ENCODE measurements around the gene STARD9. TPM values are rescaled to one million over a fixed set of nuclear protein-coding genes. Genes with fewer than 3 reads are reported as not detected.

STARD9 gene
- total and polyA plus RNA-seq, 2 of the 4 experiments (the other 2 are of a cell fraction) = 2.0 to 3.2 TPM

DNA sequence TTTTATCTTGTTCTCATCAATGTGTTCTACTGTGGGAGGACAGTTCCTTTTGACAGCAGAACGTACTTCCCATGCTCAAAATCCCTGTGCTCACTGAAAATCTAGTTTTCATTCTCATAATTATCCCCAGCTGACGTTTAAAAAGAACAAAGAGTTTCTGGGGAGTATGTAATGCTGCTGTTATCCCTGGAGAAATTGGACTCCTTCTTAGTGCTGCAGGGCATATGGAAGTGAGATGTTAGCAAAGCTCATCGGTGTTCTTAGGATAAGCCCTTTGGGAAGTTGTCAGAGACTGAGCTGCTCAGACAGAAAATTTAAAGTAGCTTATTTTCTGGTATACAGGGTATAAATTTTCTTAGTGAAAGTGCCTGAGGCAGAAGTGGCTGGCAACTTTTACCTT is 95.0 kb downstream of the STARD9 start:
- no TSS peak for BruUV-seq (replicated peaks)
- CTCF ChIA-PET = no interaction called here
- in situ Hi-C loops (cut with MboI; ENCODE audit: low sequenced_read_pairs) = no loop called here

More for the DNA sequence above, 95.0 kb downstream of the STARD9 start:
- no peaks in the 10 kb centered on the region for H3K9me3 ChIP-seq (ENCODE audit: control insufficient read depth, insufficient read depth, low read length)
- no peaks in the 10 kb centered on the region for H3K79me1 ChIP-seq (ENCODE audit: low read depth in 1 of 2, low read length in 2 of 2)
- H2AK9ac ChIP-seq (replicated peaks; ENCODE audit: low read depth, low read length, poor library complexity) = no peak overlapping the region
- no peak overlapping the region for H3K23ac ChIP-seq (ENCODE audit: low read depth, low read length)
- dilution Hi-C loops (cut with HindIII; ENCODE audit: low sequenced_read_pairs, unreplicated experiment) = no loop called here
- H3K4ac ChIP-seq (ENCODE audit: low read depth, low read length) = no peak overlapping the region
- ATAC-seq (ENCODE audit: low read depth) (no peak), DNase-seq (no peak)
- no peaks in the 10 kb centered on the region for H3K27me3 ChIP-seq (ENCODE audit: control insufficient read depth, insufficient read depth, low read length)
- POLR2A ChIA-PET (ENCODE audit: unreplicated experiment) = no interaction called here
- no peak overlapping the region for H3K4me2 ChIP-seq (ENCODE audit: low read depth, low read length)
- H2AK5ac ChIP-seq (ENCODE audit: low read depth, low read length) = no peak overlapping the region
- H3K18ac ChIP-seq (ENCODE audit: low read depth, low read length) = peak overlapping the region; percentile 47; the same call in 1 of the 2 replicates
- H2AFZ ChIP-seq (replicated peaks; ENCODE audit: low read length, poor library complexity) = no peak overlapping the region
- no peak overlapping the region for H3K56ac ChIP-seq (ENCODE audit: extremely low read depth, insufficient read depth, low read length)
- H3K4me1 ChIP-seq (ENCODE audit: control insufficient read depth, insufficient read depth, low read length) = peaks cover 2% of the 10 kb centered on the region; the same call in 1 of the 2 replicates
- peaks cover 17% of the 10 kb centered on the region for H3K36me3 ChIP-seq (ENCODE audit: control insufficient read depth, insufficient read depth, low read length)
- no peak overlapping the region for H3K27ac ChIP-seq (ENCODE audit: insufficient read depth, low read length)
- H4K8ac ChIP-seq (ENCODE audit: low read depth in 2 of 2, low read length in 2 of 2) = no peak overlapping the region
- H2BK15ac ChIP-seq (ENCODE audit: low read depth, low read length) = no peak overlapping the region
- H2BK20ac ChIP-seq (ENCODE audit: low read depth, low read length) = no peak overlapping the region
- WGBS, 2 experiments (ENCODE audit: extremely low coverage in 2 of 2, insufficient read length in 1 of 2) = no CpG with 5 or more reads among the region's 3 CpGs
- no peak overlapping the region for H3K4me3 ChIP-seq (ENCODE audit: insufficient read depth, low read depth, low read length)
- H3K9ac ChIP-seq (ENCODE audit: low read depth, low read length) = no peak overlapping the region
- peaks cover 12% of the 10 kb centered on the region for H3K9me1 ChIP-seq (ENCODE audit: insufficient read depth, low read length)
- H2BK120ac ChIP-seq (ENCODE audit: low read depth, low read length) = no peak overlapping the region
- no peak overlapping the region for H2BK5ac ChIP-seq (ENCODE audit: low read depth, low read length, poor library complexity, severe bottlenecking)
- intact Hi-C loops (cut with micrococcal nuclease) = no loop called here
- H4K20me1 ChIP-seq (ENCODE audit: insufficient read depth, low read length) = no peaks in the 10 kb centered on the region
- TF ChIP-seq MAZ (IDR thresholded peaks at IDR 0.05; ENCODE audit: borderline replicate concordance, low read depth, low read length) (no peak), MAFK (IDR thresholded peaks at IDR 0.05; ENCODE audit: low read depth, low read length) (no peak), MXI1 (IDR thresholded peaks at IDR 0.05; ENCODE audit: borderline replicate concordance, low read depth, low read length) (no peak), CHD1 (IDR thresholded peaks at IDR 0.05; ENCODE audit: low read depth, low read length) (no peak), POLR2A (IDR thresholded peaks at IDR 0.05; ENCODE audit: low read depth, low read length) (no peak), NFE2L2 (IDR thresholded peaks at IDR 0.05; ENCODE audit: low read depth, low read length) (no peak), BHLHE40 (IDR thresholded peaks at IDR 0.05; ENCODE audit: low read depth, low read length) (no peak), RFX5 (IDR thresholded peaks at IDR 0.05; ENCODE audit: low read depth, low read length) (no peak), FOS (IDR thresholded peaks at IDR 0.05; ENCODE audit: low read depth, low read length) (no peak), SMC3 (IDR thresholded peaks at IDR 0.05; ENCODE audit: low read depth, low read length) (no peak), RAD21 (IDR thresholded peaks at IDR 0.05; ENCODE audit: low read length) (no peak)
- TF ChIP-seq, protein P1, sequence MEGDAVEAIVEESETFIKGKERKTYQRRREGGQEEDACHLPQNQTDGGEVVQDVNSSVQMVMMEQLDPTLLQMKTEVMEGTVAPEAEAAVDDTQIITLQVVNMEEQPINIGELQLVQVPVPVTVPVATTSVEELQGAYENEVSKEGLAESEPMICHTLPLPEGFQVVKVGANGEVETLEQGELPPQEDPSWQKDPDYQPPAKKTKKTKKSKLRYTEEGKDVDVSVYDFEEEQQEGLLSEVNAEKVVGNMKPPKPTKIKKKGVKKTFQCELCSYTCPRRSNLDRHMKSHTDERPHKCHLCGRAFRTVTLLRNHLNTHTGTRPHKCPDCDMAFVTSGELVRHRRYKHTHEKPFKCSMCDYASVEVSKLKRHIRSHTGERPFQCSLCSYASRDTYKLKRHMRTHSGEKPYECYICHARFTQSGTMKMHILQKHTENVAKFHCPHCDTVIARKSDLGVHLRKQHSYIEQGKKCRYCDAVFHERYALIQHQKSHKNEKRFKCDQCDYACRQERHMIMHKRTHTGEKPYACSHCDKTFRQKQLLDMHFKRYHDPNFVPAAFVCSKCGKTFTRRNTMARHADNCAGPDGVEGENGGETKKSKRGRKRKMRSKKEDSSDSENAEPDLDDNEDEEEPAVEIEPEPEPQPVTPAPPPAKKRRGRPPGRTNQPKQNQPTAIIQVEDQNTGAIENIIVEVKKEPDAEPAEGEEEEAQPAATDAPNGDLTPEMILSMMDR (conservative IDR thresholded peaks at IDR 0.05; ENCODE audit: low read depth, low read length) = no peak
- TF ChIP-seq, protein P2, sequence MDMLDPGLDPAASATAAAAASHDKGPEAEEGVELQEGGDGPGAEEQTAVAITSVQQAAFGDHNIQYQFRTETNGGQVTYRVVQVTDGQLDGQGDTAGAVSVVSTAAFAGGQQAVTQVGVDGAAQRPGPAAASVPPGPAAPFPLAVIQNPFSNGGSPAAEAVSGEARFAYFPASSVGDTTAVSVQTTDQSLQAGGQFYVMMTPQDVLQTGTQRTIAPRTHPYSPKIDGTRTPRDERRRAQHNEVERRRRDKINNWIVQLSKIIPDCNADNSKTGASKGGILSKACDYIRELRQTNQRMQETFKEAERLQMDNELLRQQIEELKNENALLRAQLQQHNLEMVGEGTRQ (IDR thresholded peaks at IDR 0.05; ENCODE audit: low read depth, low read length) = no peak
- TF ChIP-seq, protein P3, sequence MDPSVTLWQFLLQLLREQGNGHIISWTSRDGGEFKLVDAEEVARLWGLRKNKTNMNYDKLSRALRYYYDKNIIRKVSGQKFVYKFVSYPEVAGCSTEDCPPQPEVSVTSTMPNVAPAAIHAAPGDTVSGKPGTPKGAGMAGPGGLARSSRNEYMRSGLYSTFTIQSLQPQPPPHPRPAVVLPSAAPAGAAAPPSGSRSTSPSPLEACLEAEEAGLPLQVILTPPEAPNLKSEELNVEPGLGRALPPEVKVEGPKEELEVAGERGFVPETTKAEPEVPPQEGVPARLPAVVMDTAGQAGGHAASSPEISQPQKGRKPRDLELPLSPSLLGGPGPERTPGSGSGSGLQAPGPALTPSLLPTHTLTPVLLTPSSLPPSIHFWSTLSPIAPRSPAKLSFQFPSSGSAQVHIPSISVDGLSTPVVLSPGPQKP (IDR thresholded peaks at IDR 0.05; ENCODE audit: borderline replicate concordance, low read depth, low read length) = no peak
- no peak overlapping the region for H3K14ac ChIP-seq (replicated peaks; ENCODE audit: low read depth, low read length)
- H4K91ac ChIP-seq (ENCODE audit: insufficient read depth, low read depth, low read length) = no peak overlapping the region
- H4K5ac ChIP-seq (ENCODE audit: low read depth, low read length) = no peak overlapping the region

All from IMR-90 (cell line).